ENCODE data around the gene TMEM150C.

DNA sequence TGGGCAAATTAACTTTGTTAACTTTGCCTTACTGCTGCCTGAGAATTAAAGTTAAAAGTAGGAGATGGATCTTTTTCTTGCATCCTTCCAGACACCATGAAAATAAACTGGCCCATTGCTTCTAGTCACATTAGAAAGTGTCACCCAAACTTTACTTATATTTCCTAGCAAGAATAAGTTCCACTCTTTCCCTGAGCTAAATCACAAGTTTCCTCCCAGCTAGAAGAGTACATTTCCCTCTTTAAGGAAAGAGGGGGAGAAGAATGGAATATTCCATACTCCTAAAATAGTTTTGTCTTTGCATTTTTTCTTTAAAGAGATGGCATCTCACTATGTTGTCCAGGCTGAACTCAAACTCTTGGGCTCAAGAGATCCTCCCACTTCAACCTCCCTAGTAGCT lies 53.8 kb downstream of the TMEM150C start:
- TF ChIP-seq, protein P1, sequence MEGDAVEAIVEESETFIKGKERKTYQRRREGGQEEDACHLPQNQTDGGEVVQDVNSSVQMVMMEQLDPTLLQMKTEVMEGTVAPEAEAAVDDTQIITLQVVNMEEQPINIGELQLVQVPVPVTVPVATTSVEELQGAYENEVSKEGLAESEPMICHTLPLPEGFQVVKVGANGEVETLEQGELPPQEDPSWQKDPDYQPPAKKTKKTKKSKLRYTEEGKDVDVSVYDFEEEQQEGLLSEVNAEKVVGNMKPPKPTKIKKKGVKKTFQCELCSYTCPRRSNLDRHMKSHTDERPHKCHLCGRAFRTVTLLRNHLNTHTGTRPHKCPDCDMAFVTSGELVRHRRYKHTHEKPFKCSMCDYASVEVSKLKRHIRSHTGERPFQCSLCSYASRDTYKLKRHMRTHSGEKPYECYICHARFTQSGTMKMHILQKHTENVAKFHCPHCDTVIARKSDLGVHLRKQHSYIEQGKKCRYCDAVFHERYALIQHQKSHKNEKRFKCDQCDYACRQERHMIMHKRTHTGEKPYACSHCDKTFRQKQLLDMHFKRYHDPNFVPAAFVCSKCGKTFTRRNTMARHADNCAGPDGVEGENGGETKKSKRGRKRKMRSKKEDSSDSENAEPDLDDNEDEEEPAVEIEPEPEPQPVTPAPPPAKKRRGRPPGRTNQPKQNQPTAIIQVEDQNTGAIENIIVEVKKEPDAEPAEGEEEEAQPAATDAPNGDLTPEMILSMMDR (IDR thresholded peaks at IDR 0.05): no peak
- no peak for TF ChIP-seq POLR2A (IDR thresholded peaks at IDR 0.05)
- TF ChIP-seq EP300 (IDR thresholded peaks at IDR 0.05): no peak
